HCT116 (cell line): ENCODE results near the gene CACNB1. TPM values are rescaled to one million over a fixed set of nuclear protein-coding genes. Genes with fewer than 3 reads are reported as not detected.

Experiments
- ATAC-seq: fragments of 200-7000 bp; cut with Tn5 transposase; 2 replicates; pipeline ENCODE4 v1.9.1; 2020; ENCODE audit warnings: mild to moderate bottlenecking, moderate library complexity
- BruUV-seq: library from RNA; stranded (reverse); fragments of 400-500 nt; replicated peaks from 2 replicates; lab custom pipeline; 2021; lab: Mats Ljungman, UMichigan
- CTCF ChIA-PET: fragments of 300-600 bp; sonication (Branson Sonifier 250); formaldehyde crosslinking; loops from one replicate; lab custom pipeline; 2021; ENCODE audit warnings: antibody characterized with exemption; lab: Charles Lee
- POLR2A ChIA-PET: fragments of 300-600, 350-600 bp; sonication (Branson Sonifier 250); formaldehyde crosslinking; loops from one replicate; lab custom pipeline; 2021; ENCODE audit warnings: antibody characterized with exemption; lab: Charles Lee
- RAD21 ChIA-PET, 2 experiments: fragments of 300-600 bp; sonication (Branson Sonifier 250); formaldehyde crosslinking; loops; one replicate each; lab custom pipeline; 2023; ENCODE audit warnings: low total read pairs in 2 of 2; ENCODE audit not compliant: uncharacterized antibody in 2 of 2, unreplicated experiment in 2 of 2, low non-redundant PET in 1 of 2; lab: Charles Lee
- DNase-seq: peaks from one replicate; pipeline ENCODE4 v3.0.0-alpha.2; 2010; ENCODE audit warnings: low read depth, low spot score
- H2AFZ ChIP-seq: fragments of 200-600 bp; shearing (Covaris generic), sonication (generic); 2 replicates; pipeline ENCODE4 v1.6.1; 2017; ENCODE audit warnings: low read depth, mixed run types, mixed read lengths, antibody characterized with exemption, low read length; ENCODE audit not compliant: poor library complexity, severe bottlenecking
- H3K27ac ChIP-seq: 2 replicates; pipeline ENCODE4 v1.5.1; 2012; ENCODE audit warnings: low read depth, low read length
- H3K27me3 ChIP-seq: fragments of 200-600 bp; sonication (generic); 2 replicates; pipeline ENCODE4 v1.6.1; 2016; ENCODE audit warnings: mixed run types, low read length, mixed read lengths; ENCODE audit not compliant: insufficient read depth
- H3K36me3 ChIP-seq, 2 experiments: fragments of 200-500 bp in 1 of 2; fragments of 200-600 bp in 1 of 2; sonication (Bioruptor generic) in 1 of 2; sonication (generic) in 1 of 2; 2 replicates each; pipeline versions ENCODE4 v1.5.1 to v1.6.1; 2014 to 2016; ENCODE audit warnings: low read length in 2 of 2, inconsistent platforms in 1 of 2, mixed read lengths in 1 of 2, mixed run types in 1 of 2; ENCODE audit not compliant: insufficient read depth in 2 of 2, control insufficient read depth in 1 of 2
- H3K4me1 ChIP-seq, 2 experiments: fragments of 200-600 bp in 1 of 2; sonication (generic) in 1 of 2; 2 replicates each; pipeline versions ENCODE4 v1.5.1 to v1.6.1; 2012 to 2017; ENCODE audit warnings: low read length in 2 of 2, inconsistent platforms in 1 of 2, mild to moderate bottlenecking in 1 of 2, mixed read lengths in 1 of 2, mixed run types in 1 of 2, moderate library complexity in 1 of 2; ENCODE audit not compliant: insufficient read depth in 2 of 2, control insufficient read depth in 1 of 2
- H3K4me2 ChIP-seq: fragments of 200-600 bp; sonication (generic); 2 replicates; pipeline ENCODE4 v1.6.1; 2017; ENCODE audit warnings: mixed run types, low read length, mixed read lengths
- H3K4me3 ChIP-seq, 2 experiments: fragments of 200-600 bp in 1 of 2; sonication (generic) in 1 of 2; replicated peaks in 1 of 2; 2 replicates each; pipeline ENCODE4 v1.5.1; 2011 to 2016; ENCODE audit warnings: low read length in 2 of 2, control low read depth in 1 of 2, low read depth in 1 of 2, mild to moderate bottlenecking in 1 of 2, mixed read lengths in 1 of 2, mixed run types in 1 of 2
- H3K79me2 ChIP-seq: fragments of 200-600 bp; sonication (generic); 2 replicates; pipeline ENCODE4 v1.6.1; 2017; ENCODE audit warnings: mild to moderate bottlenecking, mixed run types, low read length, moderate library complexity, mixed read lengths; ENCODE audit not compliant: insufficient read depth
- H3K9ac ChIP-seq: fragments of 200-600 bp; sonication (generic); 2 replicates; pipeline ENCODE4 v1.6.1; 2016; ENCODE audit warnings: low read length, mixed read lengths
- H3K9me2 ChIP-seq: fragments of 200-600 bp; sonication (generic), shearing (Covaris generic); 2 replicates; pipeline ENCODE4 v1.6.1; 2017; ENCODE audit warnings: mixed run types, mild to moderate bottlenecking, moderate library complexity; ENCODE audit not compliant: insufficient read depth
- H3K9me3 ChIP-seq, 2 experiments: fragments of 200-500 bp in 1 of 2; fragments of 200-600 bp in 1 of 2; sonication (Bioruptor generic) in 1 of 2; sonication (generic) in 1 of 2; 2 replicates each; pipeline ENCODE4 v1.6.1; 2014 to 2017; ENCODE audit warnings: low read length in 2 of 2, mixed read lengths in 2 of 2, inconsistent platforms in 1 of 2, low read depth in 1 of 2, mild to moderate bottlenecking in 1 of 2, mixed run types in 1 of 2, moderate library complexity in 1 of 2; ENCODE audit not compliant: control insufficient read depth in 1 of 2, insufficient read depth in 1 of 2
- H4K20me1 ChIP-seq: fragments of 200-600 bp; sonication (generic), shearing (Covaris generic); 2 replicates; pipeline ENCODE4 v1.6.1; 2017; ENCODE audit warnings: mixed run types, mild to moderate bottlenecking, moderate library complexity; ENCODE audit not compliant: insufficient read depth
- ATF3 ChIP-seq: IDR thresholded peaks from 2 replicates; pipeline ENCODE4 v1.6.1; 2012
- EGR1 ChIP-seq: IDR thresholded peaks from 2 replicates; pipeline ENCODE4 v1.6.1; 2012; ENCODE audit warnings: low read depth
- ELF1 ChIP-seq: IDR thresholded peaks from 2 replicates; pipeline ENCODE4 v1.6.1; 2012; ENCODE audit warnings: low read depth, borderline replicate concordance
- MAX ChIP-seq: IDR thresholded peaks from 2 replicates; pipeline ENCODE4 v1.6.1; 2012
- ZBTB33 ChIP-seq: IDR thresholded peaks from 2 replicates; pipeline ENCODE4 v1.6.1; 2011; ENCODE audit warnings: mild to moderate bottlenecking, low read length, moderate library complexity; ENCODE audit not compliant: insufficient replicate concordance; ENCODE audit errors: extremely low read depth
- intact Hi-C: fragments of 100-400 bp; cut with micrococcal nuclease; formaldehyde crosslinking; loops from 2 replicates; pipeline ENCODE4 v1.10.0; 2022
- total RNA-seq: library from RNA; stranded (reverse); gene quantifications from one replicate; pipeline ENCODE4 v1.2.1, GENCODE V29; 2021; ENCODE audit not compliant: unreplicated experiment

Gene CACNB1
- total RNA-seq, 1 experiment from 2014 or later: 13.0 TPM

- TF ChIP-seq ATF3: no peak
- no peak for TF ChIP-seq ZBTB33
These were observed 45.7 kb upstream of the CACNB1 start (continued) for GRCh38 chr17:39243155-39243554.

GRCh38 chr17:39240631-39241030 is 43.2 kb upstream of the CACNB1 start:
- no TSS peak for BruUV-seq
- no peak for ATAC-seq
- Histone ChIP-seq H4K20me1 (no peaks in the 10 kb centered on the region), H3K27ac (no peak overlapping the region), H3K9ac (no peak overlapping the region), H3K9me2 (no peaks in the 10 kb centered on the region), H3K4me1 (peaks cover 18 to 44% of the 10 kb centered on the region in 2 experiments), H2AFZ (no peak overlapping the region), H3K4me3 (no peak overlapping the region), H3K27me3 (no peaks in the 10 kb centered on the region), H3K9me3 (no peaks in the 10 kb centered on the region), H3K36me3 (no peaks in the 10 kb centered on the region)
- intact Hi-C loops: no loop called here
- CTCF ChIA-PET: interaction anchor here (1.0 to 6.8 kb wide), 3 partner anchors 8 to 34 kb away, joined by 4 to 60 read pairs (median 7); no protein-coding TSS in a partner anchor
- RAD21 ChIA-PET: interaction anchor here in 1 of 2 experiments (1.8 kb wide), 1 partner anchor 34 kb away, joined by 10 read pairs; no protein-coding TSS in a partner anchor
- DNase-seq: no peak
- TF ChIP-seq MAX (no peak), ELF1 (no peak), EGR1 (no peak), ZBTB33 (no peak)
- TF ChIP-seq, all 23 proteins: peak for 0
- Histone ChIP-seq H3K79me2 (no peaks in the 10 kb centered on the region), H3K4me2 (no peak overlapping the region)
- POLR2A ChIA-PET: no interaction called here
